Measurements from ENCODE around the gene LILRB3.
"Not testable (repeated sequence)": the region's sequence is repeated elsewhere in the genome, so short reads cannot be mapped to it uniquely, and the experiment has no call there.

LILRB3 gene

DNA sequence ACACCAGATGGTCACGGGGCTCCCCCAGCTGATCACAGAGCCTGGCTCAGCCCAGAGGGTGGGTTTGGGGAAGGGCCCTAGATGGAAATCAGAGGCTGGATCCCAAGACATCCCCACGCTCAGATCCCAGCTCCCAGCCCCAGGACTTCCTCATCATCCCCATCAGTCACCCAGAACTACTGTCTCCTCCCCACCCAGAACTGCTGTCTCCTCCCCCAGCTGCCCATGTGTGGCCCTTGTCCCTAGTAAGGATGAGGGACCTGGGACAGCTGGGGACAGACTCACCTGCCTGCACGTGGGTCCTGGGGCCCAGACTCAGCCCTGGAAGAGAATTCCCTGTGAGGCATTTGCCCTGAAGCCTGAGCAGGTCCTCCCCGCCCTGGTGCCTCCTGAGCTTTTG is 19.4 kb upstream of the LILRB3 start:
- not testable (repeated sequence) for H3K9me3 ChIP-seq (ENCODE audit: control insufficient read depth in 2 of 2, low read length in 2 of 2); H3K27ac ChIP-seq (ENCODE audit: low read length); H3K36me3 ChIP-seq (ENCODE audit: control insufficient read depth in 2 of 2, insufficient read depth in 2 of 2, low read length in 2 of 2); H3K9ac ChIP-seq (ENCODE audit: low read length in 2 of 2); H3K27me3 ChIP-seq (ENCODE audit: control insufficient read depth in 1 of 2, insufficient read depth in 2 of 2, low read length in 2 of 2); H3K4me3 ChIP-seq (ENCODE audit: low read length in 2 of 2); H3K4me1 ChIP-seq (ENCODE audit: control insufficient read depth, insufficient read depth, low read length)

DNA sequence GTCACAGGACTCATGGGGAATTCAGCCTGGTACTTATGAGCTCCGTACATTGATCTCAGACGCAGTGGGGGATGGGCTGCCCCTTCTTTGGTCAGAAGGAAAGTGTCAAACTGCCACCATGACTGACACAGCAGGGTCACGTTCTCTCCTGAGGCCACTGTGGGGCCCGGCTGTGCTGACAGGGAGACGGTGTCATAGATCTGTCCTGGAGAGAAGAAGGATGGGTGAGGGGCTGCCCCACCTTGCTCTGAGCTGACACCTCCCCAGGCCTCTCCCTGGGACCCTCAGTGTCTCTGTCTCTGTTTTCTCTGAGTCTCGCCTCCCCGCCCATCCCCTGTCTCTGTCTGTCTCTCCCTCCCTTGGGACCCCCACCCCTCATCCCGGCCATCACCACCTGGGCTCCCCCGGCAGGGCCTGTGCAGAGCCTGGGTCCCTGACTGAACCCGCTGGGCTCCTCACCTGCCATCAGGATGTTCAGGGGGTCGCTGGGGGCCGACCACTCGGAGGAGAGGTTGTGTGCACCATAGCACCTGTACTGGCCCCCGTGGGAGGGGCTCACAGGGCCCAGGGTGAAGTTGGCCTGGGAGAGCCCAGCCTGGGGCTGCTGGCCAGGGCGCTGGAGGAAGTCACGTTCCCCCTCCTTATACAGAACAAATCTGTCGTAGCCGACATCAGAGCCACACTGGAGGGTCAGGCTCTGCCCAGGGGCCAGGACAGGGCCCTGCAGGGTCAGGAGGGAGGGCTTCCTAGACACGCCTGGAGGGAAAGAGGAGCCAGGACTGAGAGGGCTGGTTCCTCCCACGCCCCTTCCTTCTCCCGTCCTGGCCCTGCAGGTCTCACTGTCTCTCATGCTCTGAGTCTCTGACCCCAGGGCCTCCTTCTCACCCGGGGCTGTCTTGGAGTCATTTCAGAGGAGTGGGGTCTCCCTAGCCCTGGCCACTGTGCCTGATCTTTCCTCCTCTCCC is 17.8 kb upstream of the LILRB3 start:
- not testable (repeated sequence) for H3K4me1 ChIP-seq (ENCODE audit: control insufficient read depth, insufficient read depth, low read length); H3K4me3 ChIP-seq (ENCODE audit: low read length in 2 of 2); H3K9ac ChIP-seq (ENCODE audit: low read length in 2 of 2); H3K36me3 ChIP-seq (ENCODE audit: control insufficient read depth in 2 of 2, insufficient read depth in 2 of 2, low read length in 2 of 2); H3K9me3 ChIP-seq (ENCODE audit: control insufficient read depth in 2 of 2, low read length in 2 of 2); H3K27ac ChIP-seq (ENCODE audit: low read length); H3K27me3 ChIP-seq (ENCODE audit: control insufficient read depth in 1 of 2, insufficient read depth in 2 of 2, low read length in 2 of 2)

DNA sequence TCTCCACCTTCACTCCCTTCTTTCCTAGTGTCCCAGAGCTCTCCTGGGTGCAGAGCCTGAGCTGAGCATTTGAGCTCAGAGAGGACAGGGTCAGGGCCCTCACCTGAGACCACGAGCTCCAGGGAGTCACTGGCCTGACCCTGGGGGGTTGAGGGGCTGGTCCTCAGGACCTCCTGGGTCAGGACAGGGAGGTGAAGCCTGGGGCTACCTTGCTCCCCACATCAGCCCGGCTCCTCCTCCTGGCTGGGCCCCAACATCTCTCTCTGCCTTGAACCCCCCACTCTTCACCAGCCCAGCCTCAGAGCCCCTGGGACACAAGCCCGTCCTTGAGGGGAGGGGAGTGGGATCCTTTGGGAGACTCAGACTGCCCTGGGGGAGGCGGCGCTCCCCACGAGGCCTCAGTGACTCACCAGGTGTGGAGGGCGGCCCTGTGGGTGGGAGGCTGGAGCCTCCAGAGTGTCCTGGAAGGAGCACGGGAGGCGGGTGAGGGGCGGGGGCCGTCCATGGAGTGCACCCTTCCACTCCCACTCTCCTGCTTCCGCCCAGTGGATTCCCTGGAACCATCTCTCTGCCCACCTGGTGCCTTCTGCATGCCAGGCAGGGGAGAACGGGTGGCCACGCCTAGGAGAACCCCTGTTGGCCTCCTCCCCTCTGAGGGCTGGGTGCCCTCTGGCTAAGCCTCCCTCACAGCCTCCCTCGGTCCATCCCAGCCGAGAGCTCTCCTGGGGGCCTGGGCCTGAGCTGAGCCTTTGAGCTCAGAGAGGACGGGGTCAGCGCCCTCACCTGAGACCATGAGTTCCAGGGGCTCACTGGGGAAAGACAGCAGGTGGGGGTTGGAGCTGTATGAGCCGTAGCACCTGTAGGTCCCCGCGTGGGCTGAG is 16.9 kb upstream of the LILRB3 start:
- H3K9me3 ChIP-seq (ENCODE audit: control insufficient read depth in 2 of 2, low read length in 2 of 2); H3K4me3 ChIP-seq (ENCODE audit: low read length in 2 of 2); H3K9ac ChIP-seq (ENCODE audit: low read length in 2 of 2); H3K36me3 ChIP-seq (ENCODE audit: control insufficient read depth in 2 of 2, insufficient read depth in 2 of 2, low read length in 2 of 2); H3K4me1 ChIP-seq (ENCODE audit: control insufficient read depth, insufficient read depth, low read length); H3K27me3 ChIP-seq (ENCODE audit: control insufficient read depth in 1 of 2, insufficient read depth in 2 of 2, low read length in 2 of 2); H3K27ac ChIP-seq (ENCODE audit: low read length): not testable (repeated sequence)

DNA sequence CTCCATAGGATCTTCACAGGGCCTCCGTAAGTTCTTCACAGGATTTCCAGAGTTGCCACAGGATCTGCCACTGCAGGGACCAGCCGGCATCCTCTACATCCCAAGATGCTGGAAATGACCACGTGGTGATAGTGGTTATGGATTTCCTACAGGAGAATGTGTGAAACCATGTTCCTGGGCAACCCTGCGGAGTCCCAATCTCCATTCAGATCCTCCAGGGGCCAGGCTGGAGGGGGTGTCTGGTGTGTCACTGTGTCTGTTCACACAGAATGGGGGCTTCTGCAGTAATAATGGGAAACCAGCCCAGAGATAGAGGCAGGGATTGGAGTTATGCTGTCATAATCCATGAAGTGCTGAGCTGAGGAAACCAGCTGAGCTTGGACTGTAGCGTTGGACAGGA is 11.1 kb upstream of the LILRB3 start:
- H3K9ac ChIP-seq (ENCODE audit: low read length in 2 of 2): no peak overlapping the region
- no peaks in the 10 kb centered on the region for H3K9me3 ChIP-seq (ENCODE audit: control insufficient read depth in 2 of 2, low read length in 2 of 2)
- peaks cover 5% of the 10 kb centered on the region for H3K4me1 ChIP-seq (ENCODE audit: control insufficient read depth, insufficient read depth, low read length)
- H3K4me3 ChIP-seq (ENCODE audit: low read length in 2 of 2): no peak overlapping the region
- no peak overlapping the region for H3K27ac ChIP-seq (ENCODE audit: low read length)
- no peaks in the 10 kb centered on the region for H3K36me3 ChIP-seq (ENCODE audit: control insufficient read depth in 2 of 2, insufficient read depth in 2 of 2, low read length in 2 of 2)
- peaks cover 4 to 7% of the 10 kb centered on the region in 2 donors for H3K27me3 ChIP-seq (ENCODE audit: control insufficient read depth in 1 of 2, insufficient read depth in 2 of 2, low read length in 2 of 2)

DNA sequence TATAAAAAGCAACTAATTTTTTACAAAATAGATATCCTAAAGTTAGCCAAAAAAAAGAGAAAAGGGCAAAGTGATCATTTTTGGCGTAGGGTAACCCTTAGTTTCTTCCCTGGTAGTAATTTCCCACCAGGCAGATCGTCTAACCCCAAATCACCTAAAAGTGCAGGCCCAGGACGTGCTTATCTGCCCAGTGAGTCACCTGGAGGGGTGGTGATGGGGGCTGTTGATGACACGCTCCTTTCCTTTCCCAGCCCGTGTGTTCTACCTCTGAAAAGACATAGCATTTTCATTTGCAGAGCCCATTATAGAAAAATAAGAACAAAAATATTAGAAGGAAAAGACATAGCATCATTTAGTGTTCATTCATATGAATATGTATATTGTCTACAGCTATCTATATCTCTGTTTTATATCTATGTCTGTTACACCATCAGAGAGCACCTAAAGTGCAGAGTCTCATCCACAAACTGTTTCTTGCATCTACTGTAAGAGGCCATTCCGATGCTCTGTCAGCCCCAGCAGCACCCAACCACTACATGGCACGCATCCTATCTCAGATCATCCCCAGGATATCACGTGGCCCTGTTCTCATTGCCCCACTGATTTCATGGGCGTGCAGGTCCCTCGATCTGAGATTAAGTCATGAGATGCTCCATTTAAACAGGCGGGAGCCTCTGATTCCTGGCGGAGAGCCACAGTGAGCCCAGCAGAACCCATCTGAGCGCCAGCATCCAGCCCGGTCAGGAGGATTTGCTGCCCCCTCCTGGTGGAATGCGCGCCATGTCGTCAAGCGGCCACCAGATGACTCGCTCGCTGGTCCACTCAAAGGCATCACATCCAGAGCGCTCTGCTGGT is 8.5 kb upstream of the LILRB3 start:
- Histone ChIP-seq H3K4me1 (ENCODE audit: control insufficient read depth, insufficient read depth, low read length) (peaks cover 5% of the 10 kb centered on the region), H3K9me3 (ENCODE audit: control insufficient read depth in 2 of 2, low read length in 2 of 2) (no peaks in the 10 kb centered on the region), H3K27ac (ENCODE audit: low read length) (no peak overlapping the region), H3K36me3 (ENCODE audit: control insufficient read depth in 2 of 2, insufficient read depth in 2 of 2, low read length in 2 of 2) (no peaks in the 10 kb centered on the region), H3K9ac (ENCODE audit: low read length in 2 of 2) (no peak overlapping the region), H3K4me3 (ENCODE audit: low read length in 2 of 2) (no peak overlapping the region), H3K27me3 (ENCODE audit: control insufficient read depth in 1 of 2, insufficient read depth in 2 of 2, low read length in 2 of 2) (peaks cover 10% of the 10 kb centered on the region in 2 donors)

DNA sequence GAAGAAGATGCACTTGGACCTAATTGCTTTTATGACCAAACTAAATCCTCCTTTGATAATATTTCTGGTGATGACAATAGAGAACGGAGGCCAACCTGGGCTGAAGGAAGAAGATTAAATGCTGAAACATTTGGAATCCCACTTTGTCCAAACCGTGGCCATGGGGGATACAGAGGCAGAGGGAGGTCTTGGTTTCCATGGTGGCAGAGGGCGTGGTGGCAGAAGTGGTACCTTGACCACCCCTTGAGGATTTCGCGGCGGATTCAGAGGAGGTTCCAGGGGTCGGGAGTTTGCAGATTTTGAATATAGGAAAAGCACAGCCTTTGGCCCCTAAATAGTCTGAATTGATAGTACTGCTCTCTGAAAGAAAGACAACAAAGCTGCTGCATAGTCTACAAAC is 7.2 kb upstream of the LILRB3 start:
- Histone ChIP-seq H3K27me3 (ENCODE audit: control insufficient read depth in 1 of 2, insufficient read depth in 2 of 2, low read length in 2 of 2) (peaks cover 10 to 13% of the 10 kb centered on the region in 2 donors), H3K4me3 (ENCODE audit: low read length in 2 of 2) (no peak overlapping the region), H3K27ac (ENCODE audit: low read length) (no peak overlapping the region), H3K36me3 (ENCODE audit: control insufficient read depth in 2 of 2, insufficient read depth in 2 of 2, low read length in 2 of 2) (no peaks in the 10 kb centered on the region), H3K4me1 (ENCODE audit: control insufficient read depth, insufficient read depth, low read length) (peaks cover 5% of the 10 kb centered on the region), H3K9ac (ENCODE audit: low read length in 2 of 2) (no peak overlapping the region), H3K9me3 (ENCODE audit: control insufficient read depth in 2 of 2, low read length in 2 of 2) (no peaks in the 10 kb centered on the region)

DNA sequence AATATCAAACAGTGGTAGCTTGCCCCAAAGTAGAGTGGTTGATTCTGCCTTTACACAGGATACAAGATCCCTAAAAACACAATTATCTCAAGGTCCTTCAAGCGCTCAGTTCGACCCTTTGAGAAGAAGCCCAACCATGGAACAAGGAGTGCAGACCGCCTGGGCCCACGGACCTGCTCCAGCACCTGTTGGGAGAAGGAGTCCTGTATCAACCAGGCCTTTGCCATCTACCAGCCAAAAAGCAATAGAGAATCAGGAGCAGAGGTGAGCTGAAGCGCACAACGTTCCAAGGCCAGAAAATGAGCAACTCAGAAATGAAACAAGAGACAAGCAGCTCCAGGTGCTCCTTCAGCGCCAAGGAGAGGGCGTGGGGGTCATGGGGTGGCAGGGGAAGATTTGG is 6.3 kb upstream of the LILRB3 start:
- Histone ChIP-seq H3K4me3 (ENCODE audit: low read length in 2 of 2) (no peak overlapping the region), H3K4me1 (ENCODE audit: control insufficient read depth, insufficient read depth, low read length) (peaks cover 5% of the 10 kb centered on the region), H3K27ac (ENCODE audit: low read length) (no peak overlapping the region), H3K9me3 (ENCODE audit: control insufficient read depth in 2 of 2, low read length in 2 of 2) (no peaks in the 10 kb centered on the region), H3K36me3 (ENCODE audit: control insufficient read depth in 2 of 2, insufficient read depth in 2 of 2, low read length in 2 of 2) (no peaks in the 10 kb centered on the region), H3K27me3 (ENCODE audit: control insufficient read depth in 1 of 2, insufficient read depth in 2 of 2, low read length in 2 of 2) (peaks cover 10 to 13% of the 10 kb centered on the region in 2 donors), H3K9ac (ENCODE audit: low read length in 2 of 2) (no peak overlapping the region)

DNA sequence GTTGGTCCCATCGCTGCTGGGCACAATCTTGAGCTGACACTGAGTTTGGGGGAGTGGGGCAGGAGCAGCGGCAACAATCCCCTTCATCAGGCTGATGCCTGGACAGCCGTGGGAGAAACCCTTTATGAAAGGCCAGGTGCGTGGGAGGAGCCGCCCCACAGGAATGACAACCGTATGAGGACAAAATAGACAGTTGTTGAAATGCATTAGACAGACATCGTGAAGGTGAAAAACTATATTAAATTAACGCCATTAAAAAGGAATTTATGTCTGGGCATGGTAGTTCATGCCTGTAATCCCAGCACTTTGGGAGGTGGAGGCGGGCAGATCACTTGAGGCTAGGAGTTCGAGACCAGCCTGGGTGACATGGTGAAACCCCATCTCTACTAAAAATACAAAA is 1.8 kb upstream of the LILRB3 start:
- H3K27ac ChIP-seq (ENCODE audit: low read length); H3K4me1 ChIP-seq (ENCODE audit: control insufficient read depth, insufficient read depth, low read length); H3K36me3 ChIP-seq (ENCODE audit: control insufficient read depth in 2 of 2, insufficient read depth in 2 of 2, low read length in 2 of 2); H3K9ac ChIP-seq (ENCODE audit: low read length in 2 of 2); H3K4me3 ChIP-seq (ENCODE audit: low read length in 2 of 2); H3K9me3 ChIP-seq (ENCODE audit: control insufficient read depth in 2 of 2, low read length in 2 of 2): not testable (repeated sequence)
- peaks cover 6 to 12% of the 10 kb centered on the region in 2 donors for H3K27me3 ChIP-seq (ENCODE audit: control insufficient read depth in 1 of 2, insufficient read depth in 2 of 2, low read length in 2 of 2)

DNA sequence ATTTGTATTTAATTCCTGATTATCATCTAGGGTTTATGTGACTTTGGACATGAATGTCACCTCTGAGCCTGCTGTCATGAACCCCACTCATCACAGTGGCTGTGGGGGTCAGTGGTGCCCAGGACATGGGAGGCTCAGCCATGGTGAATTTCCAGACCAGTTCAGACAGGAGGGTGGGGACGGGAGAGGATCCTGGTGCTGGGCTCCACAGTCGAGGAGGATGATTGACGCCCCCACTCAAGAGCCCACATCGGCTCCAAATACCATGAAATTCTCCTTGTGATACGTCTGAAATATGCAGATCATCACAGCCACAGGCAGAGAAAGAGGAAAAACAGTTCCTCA is 1.1 kb upstream of the LILRB3 start:
- H3K4me3 ChIP-seq (ENCODE audit: low read length in 2 of 2); H3K36me3 ChIP-seq (ENCODE audit: control insufficient read depth in 2 of 2, insufficient read depth in 2 of 2, low read length in 2 of 2); H3K9me3 ChIP-seq (ENCODE audit: control insufficient read depth in 2 of 2, low read length in 2 of 2); H3K4me1 ChIP-seq (ENCODE audit: control insufficient read depth, insufficient read depth, low read length); H3K27ac ChIP-seq (ENCODE audit: low read length); H3K9ac ChIP-seq (ENCODE audit: low read length in 2 of 2): not testable (repeated sequence)
- H3K27me3 ChIP-seq (ENCODE audit: control insufficient read depth in 1 of 2, insufficient read depth in 2 of 2, low read length in 2 of 2): peaks cover 5 to 12% of the 10 kb centered on the region in 2 donors

DNA sequence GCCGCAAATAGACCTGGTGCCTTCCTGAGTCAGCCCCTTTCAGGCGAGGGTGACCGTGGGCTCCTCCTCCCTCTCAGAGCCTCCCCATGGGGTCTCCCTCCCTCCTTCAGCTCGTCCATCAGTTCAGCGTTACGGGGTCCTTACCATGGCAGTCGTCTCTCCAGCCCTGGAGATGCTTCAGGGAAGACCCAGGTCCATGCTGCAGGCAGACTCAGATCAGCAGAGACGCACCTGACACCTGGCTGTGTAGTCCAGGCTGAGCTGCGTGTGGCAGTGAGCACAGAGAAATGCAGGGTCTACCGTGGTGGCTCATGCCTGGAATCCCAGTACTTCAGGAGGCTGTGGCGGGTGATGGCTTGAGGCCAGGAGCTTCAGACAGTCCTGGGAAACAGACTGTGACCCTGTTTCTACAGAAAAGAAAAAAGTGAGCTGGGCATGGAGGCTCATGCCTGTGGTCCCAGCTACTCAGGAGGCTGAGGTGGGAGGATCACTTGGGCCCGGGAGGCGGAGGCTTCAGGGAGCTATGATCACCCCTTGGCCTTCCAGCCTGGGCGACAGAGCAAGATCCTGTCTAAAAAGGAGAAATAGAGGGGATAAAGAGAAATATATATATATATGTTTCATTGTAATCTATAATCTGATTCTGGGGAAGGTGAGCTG is 600 bp upstream of the LILRB3 start:
- H3K9ac ChIP-seq (ENCODE audit: low read length in 2 of 2); H3K4me1 ChIP-seq (ENCODE audit: control insufficient read depth, insufficient read depth, low read length); H3K36me3 ChIP-seq (ENCODE audit: control insufficient read depth in 2 of 2, insufficient read depth in 2 of 2, low read length in 2 of 2); H3K27ac ChIP-seq (ENCODE audit: low read length); H3K4me3 ChIP-seq (ENCODE audit: low read length in 2 of 2); H3K9me3 ChIP-seq (ENCODE audit: control insufficient read depth in 2 of 2, low read length in 2 of 2): not testable (repeated sequence)
- peaks cover 4 to 12% of the 10 kb centered on the region in 2 donors for H3K27me3 ChIP-seq (ENCODE audit: control insufficient read depth in 1 of 2, insufficient read depth in 2 of 2, low read length in 2 of 2)

Data from stomach smooth muscle (tissue), 2 donors.